HG02970 (cell line): ENCODE results near the gene SDF2L1.
A peak's percentile ranks its signal among the peaks of the same experiment; 100 is the strongest.
"Not testable (repeated sequence)": the region's sequence is repeated elsewhere in the genome, so short reads cannot be mapped to it uniquely, and the experiment has no call there.

Experiments
- ATAC-seq: cut with Tn5 transposase; IDR thresholded peaks from one replicate; pipeline ENCODE4 v1.9.1; 2021; ENCODE audit warnings: mild to moderate bottlenecking, moderate library complexity, moderate number of reproducible peaks; ENCODE audit not compliant: unreplicated experiment, low FRiP score

The SDF2L1 gene

GRCh38 chr22:21635771-21636510 is 6.2 kb upstream of the SDF2L1 start:
- no peak for ATAC-seq

- no peak for ATAC-seq
These were observed 5.4 kb upstream of the SDF2L1 start for GRCh38 chr22:21636629-21637218.

- not testable (repeated sequence) for ATAC-seq
These were observed 4.7 kb upstream of the SDF2L1 start for GRCh38 chr22:21637450-21637849.

- ATAC-seq: no peak
These were observed 2.7 kb upstream of the SDF2L1 start for GRCh38 chr22:21639359-21639758.

- ATAC-seq: no peak
These were observed 1.3 kb upstream of the SDF2L1 start for GRCh38 chr22:21640810-21641209.

GRCh38 chr22:21641417-21641788 is 699 bp upstream of the SDF2L1 start:
- peak; percentile 15 for ATAC-seq

GRCh38 chr22:21642584-21643448 is 714 bp downstream of the SDF2L1 start:
- ATAC-seq: no peak

GRCh38 chr22:21643533-21644357 is 1.6 kb downstream of the SDF2L1 start:
- no peak for ATAC-seq

- ATAC-seq: not testable (repeated sequence)
These were observed 3.4 kb downstream of the SDF2L1 start for GRCh38 chr22:21645513-21645912.

- no peak for ATAC-seq
These were observed 4.8 kb downstream of the SDF2L1 start for GRCh38 chr22:21646608-21647590.

GRCh38 chr22:21650280-21650679 is 8.2 kb downstream of the SDF2L1 start:
- no peak for ATAC-seq

- no peak for ATAC-seq
These were observed 8.9 kb downstream of the SDF2L1 start for GRCh38 chr22:21650823-21651520.

- ATAC-seq: peak; percentile 19
These were observed 9.5 kb downstream of the SDF2L1 start for GRCh38 chr22:21651521-21652009.

GRCh38 chr22:21652010-21652546 is 10.0 kb downstream of the SDF2L1 start:
- peak; percentile 63 for ATAC-seq

- no peak for ATAC-seq
These were observed 10.7 kb downstream of the SDF2L1 start for GRCh38 chr22:21652547-21653545.

- ATAC-seq: no peak
These were observed 14.9 kb downstream of the SDF2L1 start for GRCh38 chr22:21657020-21657359.

GRCh38 chr22:21657360-21658032 is 15.4 kb downstream of the SDF2L1 start:
- no peak for ATAC-seq
